HG03039 (cell line): ENCODE data around the gene IGF2.

Source experiments
- ATAC-seq: cut with Tn5 transposase; IDR thresholded peaks from one replicate; pipeline ENCODE4 v1.9.1; 2021; ENCODE audit warnings: mild to moderate bottlenecking, moderate library complexity; ENCODE audit not compliant: unreplicated experiment

IGF2 gene

GRCh38 chr11:2105511-2105910 lies 33.7 kb downstream of the IGF2 start:
- ATAC-seq, result no peak

GRCh38 chr11:2104524-2105440 lies 34.4 kb downstream of the IGF2 start:
- no peak for ATAC-seq

- ATAC-seq, result no peak
Observed at GRCh38 chr11:2103668-2104523, 35.3 kb downstream of the IGF2 start.

GRCh38 chr11:2102883-2103213 lies 36.3 kb downstream of the IGF2 start:
- ATAC-seq, result no peak

- no peak for ATAC-seq
Observed at GRCh38 chr11:2102132-2102882, 36.9 kb downstream of the IGF2 start.

- ATAC-seq, result no peak
Observed at GRCh38 chr11:2101171-2101675, 38.0 kb downstream of the IGF2 start.

- no peak for ATAC-seq
Observed at GRCh38 chr11:2100361-2101170, 38.6 kb downstream of the IGF2 start.

GRCh38 chr11:2099516-2100349 lies 39.5 kb downstream of the IGF2 start:
- no peak for ATAC-seq

- no peak for ATAC-seq
Observed at GRCh38 chr11:2098691-2099515, 40.3 kb downstream of the IGF2 start.

- ATAC-seq, result no peak
Observed at GRCh38 chr11:2097998-2098690, 41.0 kb downstream of the IGF2 start.

- no peak for ATAC-seq
Observed at GRCh38 chr11:2097356-2097997, 41.7 kb downstream of the IGF2 start.

GRCh38 chr11:2096919-2097301 lies 42.3 kb downstream of the IGF2 start:
- no peak for ATAC-seq

GRCh38 chr11:2096011-2096918 lies 42.9 kb downstream of the IGF2 start:
- ATAC-seq, result no peak

- ATAC-seq, result no peak
Observed at GRCh38 chr11:2095542-2095941, 43.6 kb downstream of the IGF2 start.

GRCh38 chr11:2095198-2095520 lies 44.0 kb downstream of the IGF2 start:
- ATAC-seq, result no peak

GRCh38 chr11:2094354-2095197 lies 44.6 kb downstream of the IGF2 start:
- no peak for ATAC-seq
